Middle frontal gyrus (tissue), 1 donor: Measurements from ENCODE around the gene LCE3E.
"Not testable (repeated sequence)": the region's sequence is repeated elsewhere in the genome, so short reads cannot be mapped to it uniquely, and the experiment has no call there.

ENCODE experiments used
- DNase-seq: peaks from one replicate; pipeline ENCODE4 v3.0.0-alpha.2; 2015; ENCODE audit warnings: low spot score; ENCODE audit errors: extremely low spot score

LCE3E gene, protein sequence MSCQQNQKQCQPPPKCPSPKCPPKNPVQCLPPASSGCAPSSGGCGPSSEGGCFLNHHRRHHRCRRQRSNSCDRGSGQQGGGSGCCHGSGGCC

GRCh38 chr1:152566681-152567080, at the start of gene LCE3E:
Gene LCE3E, minus strand, starts transcription at chr1:152566780. Its CDS starts 572 bp downstream, at chr1:152566208.
- no peak for DNase-seq

GRCh38 chr1:152613511-152613910, 46.9 kb upstream of the LCE3E start, which contains the start of gene LCE3B:
Gene LCE3B, plus strand, starts transcription at chr1:152613811. Its CDS starts 0 bp downstream, at chr1:152613811.
- DNase-seq = no peak

DNA sequence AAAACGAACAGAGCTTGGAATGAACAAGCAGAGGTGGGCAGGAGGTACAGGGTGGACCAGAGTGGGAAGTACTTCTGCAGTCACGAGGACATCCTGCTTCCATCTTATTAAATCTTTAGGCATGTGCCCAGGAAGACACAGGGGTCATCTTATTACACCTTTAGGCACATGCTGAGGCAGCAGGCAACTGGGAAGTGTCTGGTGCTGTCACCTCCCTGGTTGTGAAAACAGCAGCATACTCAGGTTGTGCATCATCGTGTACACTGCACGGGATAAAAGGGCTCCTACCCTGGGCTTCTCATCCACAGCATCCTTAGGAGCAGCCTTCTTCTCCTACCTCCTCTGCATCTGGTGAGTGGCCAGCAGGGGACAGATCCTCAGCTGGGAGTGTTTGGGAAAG, 33.4 kb upstream of the LCE3E start, which contains the start of gene LCE3C:
Gene LCE3C (plus strand): TSS at position 301 of the 400 bp plus-strand sequence. CDS start 498 bp downstream, outside the sequence.
- no peak for DNase-seq

DNA sequence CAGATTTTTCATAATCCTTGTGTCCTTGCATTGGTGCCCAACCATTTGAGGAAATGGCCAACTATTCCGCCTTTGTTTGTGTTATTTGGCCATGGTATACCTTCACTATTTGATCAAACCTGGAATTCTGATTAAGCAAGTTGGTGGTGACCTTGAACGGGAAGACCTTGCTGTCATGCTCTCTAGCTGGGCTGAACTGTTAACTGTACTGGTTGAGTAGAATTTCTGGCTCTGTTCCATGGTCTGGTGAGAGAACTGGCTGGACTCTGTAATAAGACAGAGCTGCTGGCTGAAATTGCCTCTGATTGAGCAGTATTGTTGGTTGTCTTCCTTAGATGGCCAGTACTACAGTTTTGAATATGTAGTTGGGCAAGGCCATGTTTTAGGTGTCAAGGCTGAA, 30.4 kb upstream of the LCE3E start:
- no peak for DNase-seq

- DNase-seq = no peak
Observed at GRCh38 chr1:152585586-152585985, 19.0 kb upstream of the LCE3E start.

- no peak for DNase-seq
Observed at GRCh38 chr1:152582647-152583046, 16.1 kb upstream of the LCE3E start.

DNA sequence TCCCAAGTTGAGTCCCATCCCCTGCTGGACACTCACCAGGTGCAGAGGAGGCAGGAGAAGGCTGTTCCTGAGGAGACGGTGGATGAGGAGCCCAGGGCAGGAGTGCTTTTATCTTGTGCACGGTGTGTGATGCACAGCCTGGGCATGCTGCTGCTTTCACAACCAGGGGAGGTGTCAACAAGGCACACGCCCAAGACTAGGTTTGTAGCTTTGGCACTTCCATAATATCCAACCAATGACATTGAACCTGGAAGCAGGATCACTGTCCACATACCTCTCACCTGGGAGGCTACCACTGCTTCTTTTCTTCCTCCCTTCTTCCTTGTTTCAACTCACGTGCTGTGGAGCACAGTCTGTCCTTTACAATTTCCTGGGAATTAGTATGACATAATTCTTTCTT, 13.9 kb upstream of the LCE3E start, which contains the start of gene LCE3D:
Gene LCE3D (minus strand): TSS at position 84 of the 400 bp plus-strand sequence. CDS start 580 bp downstream, outside the sequence.
- DNase-seq = no peak

DNA sequence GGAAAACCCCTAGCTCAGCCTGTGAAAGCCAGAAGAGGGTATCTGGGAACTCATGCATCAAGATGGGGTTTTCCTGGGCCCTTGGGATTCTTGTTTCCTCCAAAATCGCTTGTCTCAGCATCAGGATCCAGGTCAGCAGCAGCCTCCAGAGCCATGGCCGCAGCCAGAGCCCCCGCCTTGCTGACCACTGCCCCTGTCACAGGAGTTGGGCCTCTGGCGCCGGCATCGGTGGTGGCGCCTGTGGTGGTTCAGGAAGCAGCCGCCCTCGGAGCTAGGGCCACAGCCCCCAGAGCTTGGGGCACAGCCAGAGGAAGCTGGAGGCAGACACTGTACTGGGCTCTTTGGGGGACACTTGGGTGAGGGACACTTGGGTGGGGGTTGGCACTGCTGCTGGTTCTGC, 12.9 kb upstream of the LCE3E start:
- DNase-seq = not testable (repeated sequence)

DNA sequence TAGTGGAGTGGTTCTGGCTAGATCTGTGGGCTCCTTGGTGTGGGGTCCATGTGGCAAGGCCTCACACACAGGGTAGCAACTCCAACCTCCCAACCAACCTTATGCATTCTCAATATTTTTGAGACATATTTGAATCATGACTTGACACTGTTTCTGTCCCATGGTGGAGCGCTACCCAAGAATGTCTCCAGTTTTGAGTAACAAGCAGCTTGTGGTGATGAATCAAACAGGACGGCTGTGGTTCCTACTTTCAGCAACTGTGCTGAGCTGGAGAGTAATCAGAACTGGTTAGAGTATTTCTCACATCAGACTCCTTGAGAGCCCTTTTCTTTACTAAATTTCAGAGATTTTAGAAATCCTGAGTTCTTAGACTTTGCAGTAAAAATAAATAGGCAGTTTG, 10.6 kb upstream of the LCE3E start:
- no peak for DNase-seq

- DNase-seq = no peak
Observed at GRCh38 chr1:152565535-152566215, 905 bp downstream of the LCE3E start.

DNA sequence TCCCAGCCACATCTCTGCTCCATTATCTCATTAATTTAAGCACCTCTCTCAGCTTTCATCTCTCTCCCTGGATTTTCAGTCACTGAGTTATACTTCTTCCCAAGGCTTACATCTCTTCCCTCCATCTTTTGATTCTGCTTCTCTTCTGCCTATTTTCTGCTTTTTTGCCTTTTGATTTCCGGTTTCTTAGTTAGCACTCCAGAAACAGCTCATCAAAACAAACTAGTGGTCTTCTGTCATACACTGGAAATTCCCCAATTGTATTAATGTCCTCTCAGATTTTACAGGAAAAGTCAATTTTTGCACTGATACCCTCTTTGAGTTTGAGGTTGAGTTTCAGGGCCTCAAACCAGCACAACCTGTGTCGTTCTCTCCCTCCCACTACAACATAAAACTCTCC, 1.5 kb downstream of the LCE3E start:
- DNase-seq = no peak

- DNase-seq = not testable (repeated sequence)
Observed at GRCh38 chr1:152548358-152548757, 18.2 kb downstream of the LCE3E start.

- DNase-seq = no peak
Observed at GRCh38 chr1:152546704-152547103, 19.9 kb downstream of the LCE3E start.

DNA sequence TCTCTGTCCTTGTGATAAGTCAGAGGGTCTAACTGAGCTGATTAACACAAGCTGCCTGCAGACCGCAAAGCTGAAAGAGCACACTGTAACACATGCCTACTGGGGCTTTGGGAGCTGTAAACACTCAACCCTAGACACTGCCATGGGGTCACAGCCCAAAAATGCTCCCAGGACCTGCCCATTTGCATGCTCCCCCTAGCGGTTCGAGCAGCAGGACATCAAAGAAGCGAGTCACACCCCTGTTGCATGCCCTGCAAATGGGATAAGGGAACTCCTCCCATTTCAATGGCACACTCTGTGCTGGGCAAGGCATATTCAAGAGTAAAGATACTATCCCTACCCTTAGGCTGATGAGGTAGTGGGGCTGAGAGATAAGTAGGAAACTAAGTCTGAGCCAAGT, 22.8 kb downstream of the LCE3E start:
- DNase-seq = no peak

DNA sequence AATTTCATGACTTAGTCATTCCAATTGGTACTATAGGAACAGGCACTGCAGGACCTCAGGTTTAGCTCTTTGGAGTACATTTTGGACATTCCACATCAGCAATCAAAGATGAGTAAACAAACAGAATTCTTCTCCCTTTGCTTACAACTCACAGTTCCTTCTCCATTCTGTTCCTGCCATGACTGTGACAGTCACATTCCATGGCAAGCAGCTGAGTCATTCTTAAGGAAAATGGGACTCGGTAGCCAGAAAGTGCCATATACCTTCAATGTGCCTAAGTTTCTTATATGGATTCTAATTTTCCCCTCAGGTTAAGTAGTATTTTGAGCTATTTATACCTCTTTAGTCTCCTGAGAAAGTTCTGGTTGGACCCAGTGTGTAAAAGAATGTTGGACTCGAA, 26.7 kb downstream of the LCE3E start:
- DNase-seq = no peak

DNA sequence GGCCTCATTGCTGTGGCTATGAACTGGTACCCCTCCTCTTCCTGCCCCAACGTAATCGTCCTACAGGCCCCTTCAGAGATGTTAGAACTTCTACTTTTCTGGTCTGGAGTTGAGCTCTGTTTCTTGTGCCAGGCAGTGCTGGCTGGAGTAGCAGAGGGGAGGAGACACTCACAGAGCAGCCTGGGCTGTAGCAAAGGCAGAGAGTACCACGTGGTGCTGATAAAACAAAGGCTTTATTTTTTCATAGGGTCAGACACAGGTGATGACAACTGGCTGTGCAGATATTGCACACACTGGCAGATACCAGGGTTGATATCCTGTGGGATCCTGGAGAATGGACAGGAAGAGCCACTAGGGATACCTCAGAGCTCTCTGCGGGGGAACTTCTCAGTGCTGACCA, 29.1 kb downstream of the LCE3E start:
- DNase-seq = no peak

DNA sequence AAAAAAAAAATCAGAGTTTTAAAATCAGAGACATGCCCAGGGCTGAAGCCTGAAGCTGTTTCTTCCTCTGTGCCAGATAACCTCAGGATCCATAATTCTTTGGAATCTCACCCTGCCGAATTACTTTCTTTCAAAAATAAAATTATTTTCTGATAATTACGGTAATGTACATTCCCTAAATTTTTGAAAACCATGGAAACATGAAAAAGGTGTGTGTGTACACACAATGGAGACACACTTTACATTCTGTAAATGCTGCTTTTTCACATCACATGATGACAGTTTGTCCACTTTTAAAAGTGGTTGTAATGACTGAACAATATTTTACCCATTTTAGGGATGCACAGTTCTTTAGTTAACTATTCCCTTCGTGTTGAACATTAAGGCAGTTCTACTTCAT, 30.8 kb downstream of the LCE3E start:
- no peak for DNase-seq

DNA sequence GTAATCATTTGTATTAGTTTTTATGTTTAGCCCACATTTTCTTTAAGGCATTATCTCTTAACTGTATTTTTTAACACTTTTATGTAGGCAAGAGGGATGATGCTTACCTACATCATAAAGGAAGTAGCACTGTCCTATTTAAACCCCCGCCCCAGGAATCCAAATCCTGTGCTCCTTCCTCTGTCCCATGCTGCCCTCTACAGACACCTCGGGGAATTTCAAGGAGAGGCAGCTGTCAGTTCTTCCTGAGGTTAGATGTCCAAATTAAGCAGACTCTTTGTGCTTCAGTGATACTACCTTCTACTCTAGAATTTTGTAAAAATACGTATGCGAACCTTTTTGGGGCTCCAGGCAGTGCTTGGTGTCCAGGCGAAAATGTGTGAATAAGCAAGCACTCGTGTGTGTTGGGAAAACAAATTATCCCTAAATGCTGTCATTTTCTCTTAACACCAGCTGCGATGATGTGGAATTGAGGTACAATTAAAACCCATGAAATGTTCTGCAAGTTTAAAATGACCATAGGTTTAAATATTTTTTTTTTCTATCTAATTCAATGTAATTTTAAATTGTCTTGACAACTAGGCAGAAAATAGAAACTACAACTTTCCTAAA, 33.1 kb downstream of the LCE3E start:
- no peak for DNase-seq

GRCh38 chr1:152525080-152525641, 41.4 kb downstream of the LCE3E start:
- no peak for DNase-seq

GRCh38 chr1:152520561-152521090, 46.0 kb downstream of the LCE3E start:
- DNase-seq = no peak

DNA sequence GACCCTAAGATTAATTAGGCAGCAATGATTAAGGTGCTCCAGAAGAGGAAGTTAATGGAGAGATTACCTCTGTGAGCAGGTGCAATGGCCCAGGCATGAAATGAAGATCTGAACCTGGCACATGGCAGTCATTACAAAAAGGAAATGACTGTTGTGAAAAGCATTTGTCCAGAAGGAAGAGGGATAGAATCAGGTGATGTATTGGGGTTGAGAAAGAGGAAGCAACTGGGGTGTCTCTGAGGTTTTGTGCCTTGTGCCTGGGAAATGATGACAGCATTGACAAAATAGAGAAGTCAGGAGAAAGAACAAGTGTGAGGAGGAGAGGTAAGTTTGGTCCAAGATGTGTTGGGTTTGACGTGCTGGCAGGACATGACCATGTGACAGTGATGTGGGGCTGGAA, 46.7 kb downstream of the LCE3E start:
- no peak for DNase-seq

- no peak for DNase-seq
Observed at GRCh38 chr1:152517237-152517811, 49.3 kb downstream of the LCE3E start.
